Occipital lobe (tissue), 2 donors: ENCODE data around the gene RNF141. TPM values are rescaled to one million over a fixed set of nuclear protein-coding genes. Genes with fewer than 3 reads are reported as not detected.

ENCODE experiments used
- DNase-seq: peaks from one replicate; lab custom pipeline; 2025; lab: John Stamatoyannopoulos, UW
- total RNA-seq: library from RNA; depleted of rRNA; stranded (reverse); fragments of >200 nt; gene quantifications from one replicate; pipeline ENCODE4 v1.2.3, GENCODE V29; 2014

The RNF141 gene
- total RNA-seq, 1 donor from 2014 or later, result 80.0 TPM

DNA sequence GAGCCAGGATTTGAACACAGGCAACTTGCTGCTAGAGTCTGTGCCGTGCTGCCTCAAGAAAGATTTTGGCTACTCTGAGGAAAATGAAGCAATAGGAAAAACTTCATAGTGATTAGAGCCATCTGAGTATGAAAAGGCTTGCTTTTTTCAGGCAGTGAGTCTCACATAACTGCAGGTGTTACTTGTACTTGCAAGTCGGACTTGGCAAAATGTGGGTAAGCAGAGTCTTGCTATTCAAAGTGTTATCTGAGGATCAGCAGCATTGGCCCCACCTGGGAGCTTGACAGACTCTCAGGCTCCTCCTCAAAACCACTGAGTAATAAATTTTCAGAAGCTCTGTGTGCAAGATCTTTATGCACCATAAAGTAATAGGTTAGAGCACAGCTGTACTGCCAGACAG, 18.1 kb downstream of the RNF141 start:
- DNase-seq, result no peak

DNA sequence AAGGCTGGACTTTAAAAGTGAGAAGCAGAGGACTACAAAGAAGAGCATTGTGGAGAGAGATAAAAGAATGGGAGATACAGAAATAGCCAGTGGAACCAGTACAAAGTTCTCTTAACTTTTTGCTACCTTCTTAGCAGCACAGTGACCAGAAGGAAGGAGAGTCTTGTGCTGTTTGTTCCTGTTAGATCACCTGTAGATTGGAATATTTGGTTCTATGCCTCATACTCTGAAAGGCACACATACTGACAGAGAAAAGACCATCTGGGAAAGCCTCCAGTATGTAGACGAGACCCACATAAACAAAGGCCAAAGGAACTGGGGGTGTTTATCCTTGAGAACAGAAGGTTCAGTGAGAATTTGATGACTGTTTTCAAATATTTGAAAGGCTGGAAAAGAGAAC, 18.7 kb downstream of the RNF141 start:
- DNase-seq, result no peak

DNA sequence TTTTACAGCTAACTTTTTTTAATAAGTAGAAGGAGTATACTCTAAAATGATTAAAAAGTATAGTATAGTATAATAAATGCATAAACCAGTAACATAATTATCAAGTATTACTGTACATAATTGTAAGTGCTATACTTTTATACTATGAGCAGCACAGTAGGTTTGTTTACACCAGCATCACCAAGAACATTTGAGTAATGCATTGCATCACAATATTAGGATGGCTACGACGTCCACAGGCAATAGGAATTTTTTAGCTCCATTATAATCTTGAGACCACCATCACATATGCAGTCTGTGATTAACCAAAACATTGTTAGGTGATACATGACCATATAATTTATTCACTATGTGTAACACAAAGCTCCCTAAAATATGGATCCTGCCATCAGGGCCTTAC, 20.4 kb downstream of the RNF141 start:
- no peak for DNase-seq

DNA sequence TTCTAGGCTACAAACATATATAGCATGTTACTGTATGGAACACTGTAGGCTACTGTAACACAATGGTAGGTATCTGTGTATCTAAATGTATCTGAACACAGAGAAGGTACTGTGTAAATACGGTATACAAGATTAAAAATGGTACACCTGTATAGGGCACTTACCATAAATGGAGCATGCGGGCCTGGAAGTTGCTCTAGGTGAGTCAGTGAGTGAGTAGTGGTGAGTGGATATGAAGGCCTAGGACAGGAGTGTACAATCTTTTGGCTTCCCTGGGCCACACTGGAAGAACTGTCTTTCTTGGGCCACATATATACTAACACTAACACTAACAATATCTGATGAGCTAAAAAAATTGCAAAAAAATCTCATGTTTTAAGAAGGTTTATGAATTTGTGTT, 21.4 kb downstream of the RNF141 start:
- no peak for DNase-seq

DNA sequence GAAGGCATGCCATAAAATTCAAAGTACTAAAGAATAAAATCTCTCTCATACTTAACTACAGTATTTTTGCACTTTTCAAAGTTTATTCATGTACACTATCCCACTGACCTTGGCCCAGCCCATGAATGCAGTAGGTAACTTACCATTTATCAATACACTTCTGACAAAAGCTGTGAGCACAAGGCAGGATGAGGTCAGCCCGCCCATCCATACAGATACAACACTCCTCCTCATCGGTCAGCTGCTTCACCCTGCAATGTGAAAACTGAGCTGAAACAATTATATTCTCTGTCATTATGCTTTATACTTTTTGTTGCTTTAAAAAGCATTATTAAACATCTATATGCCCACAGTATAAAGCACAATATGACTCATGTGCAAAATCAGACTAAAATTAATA, 22.1 kb downstream of the RNF141 start:
- no peak for DNase-seq

DNA sequence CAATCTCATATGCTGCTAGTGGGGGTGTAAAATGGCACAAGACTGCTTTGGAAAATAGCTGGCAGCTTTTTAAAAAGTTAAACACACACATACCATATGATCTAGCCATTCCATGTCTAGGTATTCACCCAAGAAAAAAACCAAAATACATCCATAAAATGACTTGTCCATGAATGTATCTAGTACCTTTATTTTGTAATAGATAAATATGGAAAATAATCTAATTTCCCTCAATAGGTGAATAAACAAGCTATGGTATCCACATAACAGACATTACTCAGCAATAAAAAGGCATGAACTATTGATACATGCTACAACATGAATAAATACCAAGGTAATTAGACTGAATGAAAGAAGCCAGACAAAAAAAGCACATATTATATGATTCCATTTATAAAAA, 22.9 kb downstream of the RNF141 start:
- no peak for DNase-seq

DNA sequence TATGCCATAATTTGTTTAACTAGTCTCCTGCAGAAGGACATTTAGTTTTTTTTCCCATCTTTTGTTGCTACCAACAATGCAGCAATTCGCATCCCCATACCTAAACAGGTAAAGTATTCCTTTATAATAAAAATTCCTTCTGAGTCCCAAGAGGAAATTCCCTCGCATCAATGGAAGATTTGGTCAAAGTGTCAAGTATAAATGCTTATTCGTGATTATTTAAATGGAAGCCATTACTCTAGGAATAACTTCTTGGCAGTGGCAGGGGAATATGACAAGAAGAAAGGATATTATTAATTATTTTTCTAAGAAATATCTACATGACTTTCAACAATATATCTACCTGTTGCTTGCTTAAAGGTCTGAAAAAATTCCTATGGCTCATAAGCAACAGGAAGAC, 25.6 kb downstream of the RNF141 start:
- DNase-seq, result no peak

DNA sequence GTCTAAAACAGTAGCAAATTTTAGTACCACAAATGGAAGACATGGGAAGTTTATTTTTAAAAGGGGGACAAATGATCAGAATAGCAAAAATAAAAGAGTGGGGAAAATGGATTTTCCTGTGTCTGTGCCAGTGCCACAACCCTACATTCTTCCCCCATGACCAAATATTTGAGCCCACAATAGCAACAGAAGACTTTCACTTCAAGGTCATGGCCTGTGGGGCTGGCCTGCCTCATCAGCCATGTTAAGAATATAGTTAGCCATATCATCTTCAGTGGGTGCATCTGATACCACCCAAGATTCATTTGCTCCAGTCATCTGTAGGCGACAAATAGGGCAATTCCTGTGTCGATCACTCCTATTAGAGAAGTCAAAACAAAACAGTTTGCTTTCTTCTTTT, 26.3 kb downstream of the RNF141 start:
- DNase-seq, result no peak

DNA sequence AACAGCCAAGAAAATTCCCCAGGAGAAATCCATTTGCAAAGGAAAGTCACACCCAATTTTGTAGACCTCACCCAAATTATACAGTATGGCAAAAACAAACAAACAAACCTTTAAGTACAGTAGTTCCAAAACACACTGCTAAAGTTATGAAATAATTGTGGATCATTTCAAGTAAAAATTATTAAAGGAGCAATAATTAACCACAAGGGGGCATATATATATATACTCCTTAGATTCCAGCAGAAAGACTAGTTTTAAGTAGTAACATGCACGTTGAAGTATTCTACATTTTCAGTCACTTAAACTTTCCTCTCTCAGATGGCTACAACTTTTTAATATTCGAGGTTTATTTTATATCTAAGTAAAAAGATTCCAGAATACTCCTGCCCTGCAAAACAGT, 26.8 kb downstream of the RNF141 start:
- no peak for DNase-seq

DNA sequence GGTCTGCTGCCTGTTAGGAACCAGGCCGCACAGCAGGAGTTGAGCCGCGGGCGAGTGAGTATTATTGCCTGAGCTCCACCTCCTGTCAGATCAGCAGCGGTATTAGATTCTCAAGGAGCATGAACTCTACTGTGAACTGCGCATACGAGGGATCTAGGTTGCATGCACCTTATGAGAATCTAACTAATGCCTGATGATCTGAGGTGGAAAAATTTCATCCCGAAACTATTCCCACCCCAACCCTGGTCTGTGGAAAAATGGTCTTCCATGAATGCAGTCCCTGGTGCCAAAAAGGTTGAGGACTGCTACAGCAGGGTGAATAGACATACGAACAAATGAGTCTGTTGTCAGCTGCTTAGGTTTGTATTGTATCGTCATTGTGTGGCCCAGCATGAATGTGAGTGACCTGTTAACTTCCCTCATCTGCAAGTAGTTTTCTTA, 29.8 kb downstream of the RNF141 start:
- no peak for DNase-seq

DNA sequence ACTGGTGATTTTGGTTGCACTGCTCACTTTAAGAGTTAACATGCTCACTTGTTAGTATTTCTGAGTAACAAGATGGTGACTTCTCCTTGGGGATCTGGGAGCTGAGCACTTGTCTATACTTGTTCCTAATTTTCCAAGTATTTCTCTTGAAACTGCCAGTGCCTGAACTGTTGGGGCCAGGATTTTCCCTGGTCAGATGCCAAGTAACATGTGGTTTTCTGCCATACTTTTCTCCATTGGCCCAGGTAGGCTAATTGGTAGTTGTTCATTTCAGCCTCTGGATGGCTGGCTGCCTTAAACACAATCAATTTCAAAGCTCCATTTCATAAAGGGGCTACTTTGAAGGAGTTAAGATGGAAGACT, 35.0 kb downstream of the RNF141 start:
- no peak for DNase-seq

DNA sequence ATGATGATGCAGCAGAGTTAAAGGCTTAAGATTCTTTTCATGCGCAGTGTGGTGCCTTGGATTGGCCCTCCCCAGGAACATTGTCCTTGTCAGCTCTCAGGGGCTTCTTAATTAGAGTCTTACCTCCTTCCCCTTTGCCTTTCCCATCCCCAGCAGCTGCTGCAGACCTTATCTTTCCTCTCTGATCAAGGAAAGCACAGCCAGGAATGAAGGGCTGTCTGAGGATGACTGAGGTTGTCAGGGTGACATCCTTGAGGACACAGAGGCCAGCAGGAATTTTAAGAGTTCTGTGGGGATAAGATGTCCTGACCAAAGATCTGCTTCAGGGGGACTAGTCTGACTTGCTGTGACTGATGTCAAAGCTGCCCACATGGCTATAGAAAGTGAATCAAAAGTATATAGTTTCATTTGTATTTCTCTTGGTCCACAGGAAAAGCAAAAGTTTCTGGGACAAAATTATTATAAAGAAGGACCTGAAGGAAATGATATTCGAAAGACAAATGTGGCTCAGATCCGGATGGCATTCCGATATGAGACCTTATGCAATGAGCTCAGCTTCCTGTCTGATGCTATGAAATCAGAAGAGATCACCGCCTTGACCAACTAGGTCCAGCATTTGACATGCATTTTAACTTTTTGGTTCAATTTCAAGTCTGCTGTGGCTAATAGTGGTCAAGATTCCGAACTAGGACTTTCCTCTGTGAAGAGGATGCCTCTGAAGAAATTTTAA, 35.5 kb downstream of the RNF141 start:
- DNase-seq, result no peak

DNA sequence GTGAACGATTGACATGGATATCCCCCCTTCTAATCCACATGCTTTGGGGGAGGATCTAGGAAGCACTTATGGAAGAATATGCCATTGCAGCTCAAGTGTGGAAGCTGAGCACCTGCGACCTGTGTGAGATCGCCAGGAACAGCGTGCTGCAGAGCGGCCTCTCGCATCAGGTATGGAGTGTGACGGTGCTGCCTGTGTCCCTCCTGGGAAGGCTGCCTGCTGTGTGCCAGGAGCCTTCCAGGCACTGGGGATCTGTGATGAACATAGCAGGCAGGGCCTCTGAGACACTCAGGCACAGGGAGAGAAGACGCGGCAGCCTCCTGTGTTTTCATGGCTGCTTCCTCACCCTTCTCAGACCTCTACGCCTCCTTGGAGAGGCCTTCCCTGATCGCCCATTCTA, 36.5 kb downstream of the RNF141 start:
- no peak for DNase-seq

DNA sequence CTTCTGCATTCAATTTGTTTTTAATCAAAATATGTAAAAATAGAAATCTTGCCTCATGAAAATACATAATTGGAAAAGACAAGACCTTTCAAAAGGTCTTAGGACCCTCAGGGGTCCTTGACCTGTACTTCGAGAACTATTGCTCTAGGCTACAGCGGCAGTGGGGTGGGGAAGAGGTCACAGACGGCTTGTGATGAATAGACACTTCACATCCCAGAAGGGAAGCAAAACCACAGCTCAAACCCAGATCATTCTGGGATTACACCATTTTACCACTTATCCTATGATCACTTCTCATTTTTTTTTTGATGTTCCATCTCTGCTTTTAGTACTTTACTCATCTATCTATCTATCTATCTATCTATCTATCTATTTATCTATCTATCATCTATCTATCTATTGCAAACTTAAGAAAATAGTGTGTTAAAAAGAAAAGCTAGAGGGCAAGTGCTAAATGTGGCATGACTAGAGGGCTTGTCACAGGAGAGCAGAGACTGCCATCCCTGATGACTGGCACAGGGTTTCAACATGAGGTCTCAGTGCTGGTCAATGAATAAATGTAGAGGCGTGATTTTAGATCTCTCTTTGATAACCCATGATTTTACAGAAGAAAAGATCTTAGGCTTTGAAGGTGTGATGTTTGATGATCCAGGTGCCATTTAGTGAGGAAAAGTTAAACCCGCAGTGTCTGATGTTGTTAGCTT, 37.1 kb downstream of the RNF141 start:
- no peak for DNase-seq

DNA sequence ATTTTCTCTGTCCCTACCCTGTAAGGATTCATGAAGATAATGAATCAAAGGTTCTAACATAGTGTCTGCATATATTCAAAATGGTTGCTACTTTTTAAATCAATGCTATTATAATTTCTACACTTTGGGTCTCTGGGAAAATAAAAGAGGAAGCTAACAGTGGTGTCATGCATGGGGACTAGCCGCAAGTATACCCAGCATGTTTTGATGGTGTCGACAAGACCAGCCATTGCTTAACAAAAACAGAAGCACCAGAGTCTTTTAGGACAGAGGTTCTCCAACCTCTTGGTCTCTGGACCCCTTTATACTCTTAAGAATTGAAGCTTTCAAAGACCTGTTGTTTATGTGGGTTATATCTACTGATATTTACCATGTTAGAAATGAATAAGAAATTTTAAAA, 37.8 kb downstream of the RNF141 start:
- DNase-seq, result no peak

DNA sequence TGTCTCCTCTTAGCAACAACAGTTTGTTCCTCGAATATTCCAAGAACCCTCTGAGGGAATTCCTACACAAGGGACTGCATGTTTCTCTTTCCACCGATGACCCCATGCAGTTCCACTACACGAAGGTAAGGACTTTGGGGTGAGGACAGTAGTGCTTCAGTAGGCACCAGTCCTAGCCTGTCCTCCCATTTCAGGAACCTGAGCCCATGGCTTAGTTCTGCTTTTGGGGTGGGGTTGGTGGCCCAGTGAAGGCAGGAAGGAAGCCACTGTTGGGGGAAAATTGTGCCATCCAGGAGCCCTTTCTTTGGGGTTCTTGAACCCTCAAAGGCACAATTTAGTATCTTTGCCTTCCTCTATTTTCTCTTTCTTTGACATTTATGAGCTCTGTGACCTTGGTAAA, 38.2 kb downstream of the RNF141 start:
- no peak for DNase-seq

DNA sequence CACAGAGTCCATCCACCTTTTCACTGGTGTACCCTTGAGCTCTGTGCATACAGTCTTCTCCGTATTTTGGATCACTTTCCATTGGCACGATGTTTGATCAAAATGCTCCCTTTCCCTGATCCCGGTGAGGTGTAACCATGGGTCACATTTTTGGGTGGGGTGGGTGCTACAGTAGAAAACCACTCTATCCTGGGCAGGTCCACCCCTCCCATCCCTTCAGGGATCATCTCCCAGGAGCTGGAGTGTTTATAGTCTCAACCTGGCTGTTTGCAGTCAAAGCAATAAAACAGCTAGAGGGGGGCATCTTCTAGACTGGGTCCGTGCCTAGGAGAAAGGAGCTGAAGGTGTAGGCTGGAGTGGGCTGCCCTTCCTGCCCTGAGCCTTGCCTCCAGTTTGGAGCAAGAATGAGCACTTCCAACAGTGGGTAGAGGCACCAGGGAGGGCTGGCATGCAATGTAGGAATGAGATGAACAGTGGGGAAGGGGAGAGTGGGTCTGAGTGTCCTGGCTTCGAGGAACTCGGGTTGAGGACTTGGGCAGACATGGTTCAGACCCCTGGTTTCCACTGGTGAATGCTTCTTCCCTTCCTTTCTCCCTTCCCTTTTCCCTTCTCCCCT, 38.8 kb downstream of the RNF141 start:
- no peak for DNase-seq

DNA sequence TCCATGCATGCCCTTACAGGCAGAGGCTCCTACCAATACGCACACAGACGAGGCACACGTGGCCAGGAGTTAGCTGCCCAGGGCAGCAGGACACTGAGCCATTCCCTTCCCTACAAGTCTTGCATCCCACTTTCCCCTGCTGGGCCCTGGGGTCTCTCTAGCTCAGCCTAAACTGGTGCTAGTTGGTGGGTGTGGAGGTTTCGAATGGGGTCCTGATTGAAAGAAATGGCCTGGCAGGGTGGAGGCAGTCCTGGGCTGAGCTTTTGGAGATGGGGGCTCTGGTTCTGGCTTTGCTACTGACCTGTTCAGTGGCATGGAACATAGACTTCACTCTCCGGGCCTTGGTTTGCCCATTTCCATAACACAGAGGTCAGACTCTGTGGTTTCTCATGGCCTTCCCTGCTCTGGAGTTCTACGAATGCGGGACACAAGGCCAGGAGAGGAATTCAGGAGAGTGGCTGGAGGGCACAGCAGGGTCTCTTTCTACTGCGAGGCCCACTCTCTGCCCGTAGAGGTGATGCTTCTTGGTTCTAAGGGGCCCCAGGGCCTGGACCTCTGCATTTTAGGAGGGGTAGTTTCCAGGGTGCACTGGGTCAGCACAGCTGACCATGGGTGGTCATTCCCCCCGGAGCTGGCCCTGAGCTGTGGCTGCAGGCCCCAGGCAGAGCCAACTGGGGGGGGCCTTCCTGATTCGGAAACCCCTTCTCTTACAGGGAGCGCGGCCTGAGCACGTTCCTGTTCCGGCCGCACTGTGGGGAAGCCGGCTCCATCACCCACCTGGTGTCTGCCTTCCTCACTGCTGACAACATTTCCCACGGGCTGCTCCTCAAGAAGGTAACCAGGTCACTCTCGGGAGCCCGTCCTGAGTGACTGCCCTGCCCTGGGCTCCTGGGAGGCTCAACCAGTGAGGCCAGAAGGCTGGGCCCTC, 40.0 kb downstream of the RNF141 start:
- DNase-seq, result no peak

DNA sequence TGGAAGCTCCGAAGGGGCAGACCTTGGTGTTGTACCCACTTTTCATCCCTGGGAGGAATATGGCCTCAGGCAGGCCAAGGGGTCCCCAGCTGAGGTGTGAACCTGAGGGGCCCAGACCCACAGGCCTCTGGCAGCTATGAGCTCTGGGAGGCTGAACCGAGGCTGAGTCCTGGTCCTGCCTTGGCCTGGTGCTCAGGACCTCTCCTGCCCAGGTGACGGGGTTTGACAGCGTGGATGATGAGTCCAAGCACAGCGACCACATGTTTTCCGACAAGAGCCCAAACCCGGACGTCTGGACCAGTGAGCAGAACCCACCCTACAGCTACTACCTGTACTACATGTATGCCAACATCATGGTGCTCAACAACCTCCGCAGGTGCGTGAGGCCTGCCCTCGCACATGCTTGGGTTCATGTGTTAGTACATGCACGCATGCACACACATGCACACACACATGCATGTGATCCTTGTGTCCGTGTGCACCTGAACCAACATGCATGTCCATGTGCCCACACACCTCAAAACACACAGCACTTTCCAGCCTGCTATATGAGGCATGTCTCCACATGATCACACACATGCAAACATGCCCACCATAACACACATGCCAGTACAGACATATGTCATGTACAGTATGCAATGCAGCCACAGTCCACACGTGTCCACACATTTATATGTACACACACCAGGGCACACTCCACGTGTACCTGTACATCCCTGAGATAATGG, 40.9 kb downstream of the RNF141 start:
- DNase-seq, result no peak

DNA sequence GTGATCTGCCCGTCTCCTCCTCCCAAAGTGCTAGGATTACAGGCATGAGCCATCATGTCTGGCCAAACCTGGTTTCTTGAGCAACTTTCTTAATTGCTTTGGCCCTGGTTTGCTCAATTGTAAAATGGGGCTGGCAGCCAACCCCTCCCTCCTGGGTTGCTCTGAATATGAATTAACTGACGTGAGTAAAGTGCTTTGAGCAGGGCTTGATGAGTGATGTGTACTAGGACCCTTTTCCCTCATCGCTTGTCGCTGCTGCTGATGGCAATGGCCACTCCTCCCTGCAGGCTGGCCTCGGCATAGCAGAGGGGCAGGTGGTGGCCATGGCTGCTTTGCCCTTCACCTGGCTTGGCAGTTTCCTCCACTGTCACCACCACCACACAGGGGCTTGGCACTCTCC, 41.5 kb downstream of the RNF141 start:
- DNase-seq, result no peak
